HUDEP-2 (cell line): ENCODE results near the gene ATP8A2.
"Not testable (repeated sequence)": the region's sequence is repeated elsewhere in the genome, so short reads cannot be mapped to it uniquely, and the experiment has no call there.

ENCODE experiments used
- DNase-seq, 76 experiments: peaks; one replicate each; lab custom pipeline; 2025; ENCODE audit not compliant: unreplicated experiment in 76 of 76; lab: John Stamatoyannopoulos, UW

ATP8A2 gene

DNA sequence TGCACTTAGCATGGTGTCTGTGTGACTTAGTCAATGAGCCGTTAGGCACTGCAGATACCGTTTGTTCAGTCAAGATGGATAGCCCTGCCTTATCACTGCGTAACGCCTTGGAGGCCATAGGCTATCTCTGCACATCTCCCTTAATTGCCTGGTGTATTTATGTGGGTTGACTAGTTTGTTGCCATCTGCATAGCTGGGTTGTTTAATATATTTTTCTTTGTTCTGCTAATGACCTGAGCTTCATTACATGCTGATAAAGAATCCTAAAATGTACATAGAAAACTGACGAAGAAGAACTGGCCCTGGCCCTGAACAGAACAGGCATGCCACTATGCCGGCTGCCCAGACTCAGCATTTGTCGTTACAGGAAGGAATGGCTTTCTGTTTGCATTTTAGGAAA lies 382.2 kb downstream of the ATP8A2 start:
- DNase-seq = peak in 28 of 76 experiments; percentile 1 to 46 (median 12)

GRCh38 chr13:25756251-25756650 lies 384.5 kb downstream of the ATP8A2 start:
- DNase-seq = no peak

DNA sequence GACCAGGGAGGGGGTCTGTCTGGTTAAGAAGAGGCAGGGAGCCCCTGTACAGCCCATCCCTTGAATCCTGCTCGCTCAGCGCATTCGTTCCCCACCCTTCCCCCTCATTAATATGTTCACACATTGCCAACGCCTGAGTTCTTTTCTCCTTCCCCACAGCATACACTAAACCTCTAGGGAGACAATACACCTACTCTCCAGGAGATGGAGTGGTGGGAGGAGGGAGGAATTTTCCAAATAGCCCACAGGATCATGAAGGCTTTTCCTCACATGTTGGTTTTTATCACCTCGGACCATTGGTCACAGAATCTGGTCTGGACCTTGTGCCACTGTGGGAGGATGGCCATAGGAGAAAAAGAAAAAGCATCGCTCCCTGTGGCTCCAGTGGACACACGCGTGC lies 385.1 kb downstream of the ATP8A2 start:
- no peak for DNase-seq

DNA sequence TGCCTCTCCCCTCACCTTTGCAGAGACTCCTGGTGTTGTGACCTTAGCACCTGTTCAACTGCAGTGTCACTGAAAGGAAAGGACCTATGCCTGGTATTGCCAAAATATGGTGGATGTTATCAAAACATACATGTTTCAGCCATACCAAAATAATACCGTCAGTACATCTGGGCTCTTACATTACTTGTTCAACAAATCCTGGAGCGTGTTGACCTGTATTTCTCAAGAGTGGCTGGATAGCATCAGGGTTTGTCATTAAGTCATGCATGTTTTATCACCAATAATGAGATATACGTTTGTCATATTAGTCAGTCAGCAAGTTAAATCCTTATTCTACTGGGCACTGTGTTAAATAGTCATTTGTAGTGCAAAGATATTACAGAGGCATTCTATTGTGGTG lies 389.3 kb downstream of the ATP8A2 start:
- DNase-seq = no peak

- no peak for DNase-seq
These were observed 390.5 kb downstream of the ATP8A2 start for GRCh38 chr13:25762281-25762680.

GRCh38 chr13:25762795-25763377 lies 391.1 kb downstream of the ATP8A2 start:
- no peak for DNase-seq

- DNase-seq = no peak
These were observed 392.6 kb downstream of the ATP8A2 start for GRCh38 chr13:25764378-25764777.

DNA sequence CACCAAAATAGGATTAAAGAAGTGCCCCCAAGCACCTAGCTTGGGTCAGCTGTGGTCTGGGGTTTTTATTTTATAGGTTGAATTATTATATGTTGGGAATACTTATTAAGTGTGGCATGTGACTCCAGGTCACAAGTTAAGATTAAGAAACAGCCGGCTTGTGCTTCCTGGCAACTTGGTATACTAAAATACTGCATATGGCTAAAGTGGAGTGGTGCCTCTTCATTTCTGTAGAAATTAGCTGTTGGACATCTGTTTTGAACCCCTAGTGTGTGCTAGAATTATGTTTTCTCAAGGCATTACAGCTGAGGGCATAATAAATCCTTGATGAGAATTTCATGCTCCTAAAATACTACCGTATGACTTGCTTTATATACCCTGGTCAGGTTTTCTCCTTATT lies 393.5 kb downstream of the ATP8A2 start:
- DNase-seq = no peak

DNA sequence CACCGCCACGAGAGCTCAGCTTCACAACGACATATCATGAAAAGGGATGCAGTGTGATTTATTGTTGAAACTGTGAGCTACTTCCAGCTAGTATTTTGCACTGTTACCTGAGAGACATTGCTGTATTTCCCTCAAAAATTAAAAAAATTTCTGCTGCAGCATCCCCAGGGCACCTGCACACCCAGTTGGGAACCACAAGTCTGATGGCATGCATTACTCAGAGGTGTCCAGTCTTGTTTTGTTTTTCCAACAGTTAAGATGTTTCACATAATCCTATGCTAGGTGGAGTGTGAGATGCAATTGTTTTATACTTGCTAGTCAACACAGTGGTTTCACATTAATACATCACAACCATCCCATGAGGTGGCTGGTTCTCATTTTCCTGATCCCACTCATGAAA lies 394.8 kb downstream of the ATP8A2 start:
- no peak for DNase-seq

DNA sequence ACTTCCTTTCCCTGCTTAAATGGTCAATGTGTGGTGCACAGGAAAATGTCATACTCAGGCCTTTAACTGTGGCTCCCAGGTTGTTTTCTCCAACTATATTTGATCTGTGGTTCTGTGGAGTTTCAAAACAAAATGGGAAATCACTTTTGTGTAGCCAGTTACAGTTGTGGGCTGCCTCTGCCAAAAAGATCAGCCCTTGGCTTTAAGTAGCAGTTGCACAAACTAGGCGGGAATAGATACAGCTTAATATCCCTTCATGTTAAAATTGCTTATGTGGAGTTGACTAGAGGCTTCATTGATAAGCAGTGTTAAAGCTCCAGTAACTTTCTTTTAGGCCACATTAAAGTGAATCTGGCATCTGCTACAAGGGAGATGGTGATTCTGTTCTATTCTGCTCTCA lies 395.2 kb downstream of the ATP8A2 start:
- no peak for DNase-seq

DNA sequence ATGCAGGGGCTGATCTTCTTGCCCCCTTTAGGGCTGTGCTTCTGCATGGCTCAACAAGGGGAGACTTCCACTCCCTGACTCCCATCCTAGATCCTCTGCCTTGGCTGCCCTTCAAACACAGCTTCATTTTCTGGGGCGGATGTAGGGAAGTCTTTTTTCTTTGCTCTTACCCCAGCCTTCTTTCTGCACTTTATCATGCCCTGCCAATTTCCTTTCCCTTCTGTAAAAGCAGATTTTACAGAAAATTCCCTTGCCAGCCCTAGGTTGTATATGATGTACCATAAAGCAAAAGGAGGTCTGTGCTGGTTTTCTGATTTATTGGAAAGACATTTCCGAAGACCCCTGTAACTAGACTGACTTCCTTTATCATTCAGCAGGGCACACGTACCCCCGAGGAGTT lies 396.6 kb downstream of the ATP8A2 start:
- no peak for DNase-seq

DNA sequence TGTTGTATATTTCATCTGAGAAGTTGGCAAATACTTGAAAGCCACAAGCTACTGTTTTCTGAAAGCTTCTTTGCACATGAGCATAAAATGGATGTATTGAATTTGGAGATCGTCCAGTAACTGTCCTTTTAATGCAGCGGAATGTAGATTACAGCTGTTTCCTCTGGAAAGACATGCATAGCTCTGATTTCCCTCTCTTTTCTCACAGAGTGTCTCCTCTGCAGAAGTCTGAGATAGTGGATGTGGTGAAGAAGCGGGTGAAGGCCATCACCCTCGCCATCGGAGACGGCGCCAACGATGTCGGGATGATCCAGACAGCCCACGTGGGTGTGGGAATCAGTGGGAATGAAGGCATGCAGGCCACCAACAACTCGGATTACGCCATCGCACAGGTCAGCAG lies 397.1 kb downstream of the ATP8A2 start:
- no peak for DNase-seq

DNA sequence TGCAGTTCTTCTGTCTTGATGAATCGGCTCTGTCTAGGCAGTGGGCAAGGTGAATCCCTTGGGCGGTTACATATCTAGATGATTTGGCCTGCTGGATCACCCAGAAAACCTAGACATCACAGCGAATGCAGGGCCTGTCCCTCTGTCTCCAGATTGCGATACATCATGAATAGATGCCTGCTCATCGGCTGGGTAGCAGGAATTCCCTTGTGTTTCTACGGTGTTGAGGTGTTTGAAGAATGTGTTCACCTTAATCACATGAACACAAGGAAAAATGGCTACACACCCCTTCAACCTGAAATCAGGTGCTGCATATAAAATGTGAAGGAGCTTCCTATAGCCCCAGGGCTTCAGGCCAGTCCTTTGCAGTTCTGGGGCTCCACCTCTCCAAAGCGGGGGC lies 398.8 kb downstream of the ATP8A2 start:
- DNase-seq = no peak

GRCh38 chr13:25771202-25771601 lies 399.4 kb downstream of the ATP8A2 start:
- DNase-seq = no peak

GRCh38 chr13:25771641-25772478 lies 400.1 kb downstream of the ATP8A2 start:
- DNase-seq = no peak

DNA sequence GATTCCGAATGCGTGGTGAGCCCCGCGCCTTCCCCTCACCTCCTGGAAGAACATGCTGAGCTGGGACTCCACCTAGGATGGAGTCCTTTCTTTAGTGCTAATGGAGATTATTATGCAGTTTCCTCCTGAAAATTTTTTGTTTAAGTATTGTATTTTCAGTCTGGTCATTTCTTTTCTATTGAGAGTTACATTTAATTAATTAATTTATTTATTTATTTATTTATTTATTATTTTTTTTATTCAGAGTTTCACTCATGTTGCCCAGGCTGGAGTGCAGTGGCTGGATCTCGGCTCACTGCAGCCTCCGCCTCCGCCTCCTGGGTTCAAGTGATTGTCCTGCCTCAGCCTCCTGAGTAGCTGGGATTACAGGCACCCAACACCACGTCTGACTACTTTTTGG lies 400.8 kb downstream of the ATP8A2 start:
- not testable (repeated sequence) for DNase-seq

DNA sequence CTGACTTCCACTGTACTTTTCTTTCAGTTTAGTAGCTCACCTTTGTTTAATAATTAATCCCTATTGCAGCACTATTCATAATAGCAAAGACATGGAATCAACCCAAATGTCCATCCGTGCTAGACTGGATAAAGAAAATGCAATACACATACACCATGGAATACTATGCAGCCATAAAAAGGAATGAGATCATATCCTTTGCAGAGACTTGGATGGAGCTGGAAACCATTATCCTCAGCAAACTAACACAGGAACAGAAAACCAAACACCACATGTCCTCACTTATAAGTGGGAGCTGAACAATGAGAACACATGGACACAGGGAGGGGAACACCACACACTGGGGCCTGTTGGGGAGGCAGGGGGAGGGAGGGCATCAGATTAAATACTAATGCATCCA lies 402.3 kb downstream of the ATP8A2 start:
- not testable (repeated sequence) for DNase-seq

GRCh38 chr13:25775275-25775674 lies 403.5 kb downstream of the ATP8A2 start:
- no peak for DNase-seq

DNA sequence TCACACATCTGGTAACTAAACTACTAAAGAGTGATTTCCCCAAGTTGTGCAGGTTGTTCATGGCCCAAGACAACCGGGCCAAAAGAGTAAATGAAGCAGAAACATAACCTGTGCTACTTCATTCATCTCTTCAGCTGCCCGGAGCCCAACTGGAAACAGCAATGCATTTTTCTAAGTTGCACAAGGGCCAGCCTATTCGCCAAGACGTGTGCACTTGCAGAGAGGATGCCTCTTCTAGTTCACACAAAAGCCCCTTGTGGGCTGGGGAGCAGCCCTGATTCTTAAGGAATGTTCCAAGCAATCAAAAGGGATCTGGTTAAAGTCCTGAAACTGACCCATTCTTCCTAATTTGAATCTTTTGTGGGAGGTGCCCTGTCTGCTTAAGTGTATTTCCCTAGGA lies 404.2 kb downstream of the ATP8A2 start:
- no peak for DNase-seq

GRCh38 chr13:25776722-25777121 lies 404.9 kb downstream of the ATP8A2 start:
- DNase-seq = peak in 3 of 76 experiments; percentile 2 to 40 (median 22)

GRCh38 chr13:25777509-25777908 lies 405.7 kb downstream of the ATP8A2 start:
- no peak for DNase-seq

- DNase-seq = no peak
These were observed 406.6 kb downstream of the ATP8A2 start for GRCh38 chr13:25778365-25778764.
